Measurements from ENCODE around the gene PMPCA. TPM values are rescaled to one million over a fixed set of nuclear protein-coding genes. Genes with fewer than 3 reads are reported as not detected.

Gene PMPCA
- total and polyA plus RNA-seq, 2 experiments from 2014 or later: 61.3 to 88.2 TPM

GRCh38 chr9:136471802-136472487 is 61.5 kb downstream of the PMPCA start:
- peaks cover 73% of the 10 kb centered on the region for H3K36me3 Mint-ChIP-seq (ENCODE audit: low read depth)
- H2AFZ ChIP-seq: no peak overlapping the region
- H3K4me1 ChIP-seq (ENCODE audit: insufficient read depth): no peaks in the 10 kb centered on the region
- DNase-seq (ENCODE audit: low spot score): no peak
- H3K27me3 Mint-ChIP-seq (ENCODE audit: insufficient read depth, low read depth, poor library complexity): peaks cover 7% of the 10 kb centered on the region
- H3K79me2 ChIP-seq (replicated peaks; ENCODE audit: insufficient read depth): peaks cover 93% of the 10 kb centered on the region
- H3F3A ChIP-seq (replicated peaks; ENCODE audit: low read depth): 0 out of 2 replicates have a peak, but pooled peaks cover 6% of the 10 kb centered on the region
- no peaks in the 10 kb centered on the region for H3K27me3 ChIP-seq (ENCODE audit: insufficient read depth)
- no peaks in the 10 kb centered on the region for H3K4me1 Mint-ChIP-seq
- H3K4me2 ChIP-seq: no peak overlapping the region
- no peak for TF ChIP-seq ZNF331 (CRISPR knock-in tag; IDR thresholded peaks at IDR 0.05; ENCODE audit: low read depth)
- TF ChIP-seq EZH2phosphoT487 (IDR thresholded peaks at IDR 0.05; ENCODE audit: unreplicated experiment): no peak
- TF ChIP-seq REST (IDR thresholded peaks at IDR 0.05; ENCODE audit: unreplicated experiment): no peak
- TF ChIP-seq EZH2 (IDR thresholded peaks at IDR 0.05; ENCODE audit: low read depth, unreplicated experiment): no peak
- no peak for TF ChIP-seq ZNF462 (CRISPR knock-in tag; IDR thresholded peaks at IDR 0.05)
- TF ChIP-seq JUNB (IDR thresholded peaks at IDR 0.05; ENCODE audit: unreplicated experiment): no peak
- no peak for TF ChIP-seq NANOG (IDR thresholded peaks at IDR 0.05; ENCODE audit: borderline replicate concordance)
- no peak for TF ChIP-seq POLR2AphosphoS5 (IDR thresholded peaks at IDR 0.05; ENCODE audit: low read depth)
- no peak for TF ChIP-seq CTCF (conservative IDR thresholded peaks at IDR 0.05; ENCODE audit: low read depth in 2 of 2)
- no peak for TF ChIP-seq CREB1 (CRISPR knock-in tag; IDR thresholded peaks at IDR 0.05; ENCODE audit: low read depth)
- TF ChIP-seq ZNF114 (CRISPR knock-in tag; IDR thresholded peaks at IDR 0.05): no peak
- TF ChIP-seq STAT1 (IDR thresholded peaks at IDR 0.05; ENCODE audit: unreplicated experiment): no peak
- no peak for TF ChIP-seq ETS1 (IDR thresholded peaks at IDR 0.05)
- no peak overlapping the region for H3K27ac ChIP-seq (ENCODE audit: low read depth)
- H3K27ac Mint-ChIP-seq: no peak overlapping the region
- ATAC-seq: no peak
- no peaks in the 10 kb centered on the region for H3K9me2 ChIP-seq (ENCODE audit: insufficient read depth)
- peaks cover 47% of the 10 kb centered on the region for H4K20me1 ChIP-seq (replicated peaks; ENCODE audit: insufficient read depth)
- no peak overlapping the region for H3K4me3 Mint-ChIP-seq
- H3K36me3 ChIP-seq (ENCODE audit: insufficient read depth): peaks cover 38% of the 10 kb centered on the region
- no peak overlapping the region for H3K4me3 ChIP-seq
- no peaks in the 10 kb centered on the region for H3K9me3 Mint-ChIP-seq

Measured in GM23338 (cell line).